HepG2 (cell line): Measurements from ENCODE around the gene A3GALT2. TPM values are rescaled to one million over a fixed set of nuclear protein-coding genes. Genes with fewer than 3 reads are reported as not detected.
A peak's percentile ranks its signal among the peaks of the same experiment; 100 is the strongest.

Experiments used
- ATAC-seq: fragments of 200-7000 bp; cut with Tn5 transposase; 3 replicates; pipeline ENCODE4 v1.9.1; 2020; ENCODE audit warnings: mild to moderate bottlenecking, moderate library complexity
- BruUV-seq: library from RNA; stranded (reverse); fragments of 400-500 nt; replicated peaks from 2 replicates; lab custom pipeline; 2021; lab: Mats Ljungman, UMichigan
- CTCF ChIA-PET: fragments of 300-600 bp; formaldehyde crosslinking; extraction: SDS; loops from one replicate; lab custom pipeline; 2021; ENCODE audit warnings: low total read pairs, inconsistent platforms, low intra/inter-chr PET ratio; lab: Yijun Ruan, JAX
- POLR2A ChIA-PET: fragments of 350-600 bp; sonication (Branson Sonifier 250); formaldehyde crosslinking; loops from one replicate; lab custom pipeline; 2020; ENCODE audit warnings: antibody characterized with exemption, inconsistent platforms; lab: Yijun Ruan, JAX
- DNase-seq: peaks from one replicate; pipeline ENCODE4 v3.0.0-alpha.2; 2015; ENCODE audit warnings: low spot score
- FAIRE-seq: peaks from 3 replicates; lab custom pipeline; 2011; peaks lifted over from hg19 to GRCh38; lab: Jason Lieb, UNC
- H2AFZ ChIP-seq: one replicate; pipeline ENCODE4 v1.6.1; 2011; ENCODE audit warnings: low read length, inconsistent platforms
- H3K27ac ChIP-seq: fragments of 300-600 bp; 3 replicates; pipeline ENCODE4 v1.8.0; 2011; ENCODE audit warnings: mixed run types, mild to moderate bottlenecking, mixed read lengths, low read length, inconsistent platforms; ENCODE audit not compliant: insufficient read depth; ENCODE audit errors: extremely low read length
- H3K27me3 ChIP-seq, 2 experiments: fragments of 200-600 bp in 1 of 2; 2 replicates in 1 of 2; 3 replicates in 1 of 2; pipeline versions ENCODE4 v1.6.0 to v1.8.0; 2011; ENCODE audit warnings: low read length in 2 of 2, mild to moderate bottlenecking in 2 of 2, moderate library complexity in 2 of 2, inconsistent platforms in 1 of 2; ENCODE audit not compliant: insufficient read depth in 2 of 2, control insufficient read depth in 1 of 2
- H3K36me3 ChIP-seq, 2 experiments: fragments of 200-600 bp in 1 of 2; replicated peaks in 1 of 2; 2 replicates in 1 of 2; 3 replicates in 1 of 2; pipeline versions ENCODE4 v1.5.1 to v1.8.0; 2011; ENCODE audit warnings: low read length in 2 of 2, inconsistent platforms in 1 of 2; ENCODE audit not compliant: insufficient read depth in 2 of 2, control insufficient read depth in 1 of 2
- H3K4me1 ChIP-seq: 2 replicates; pipeline ENCODE4 v1.5.1; 2012; ENCODE audit warnings: low read length, inconsistent platforms; ENCODE audit not compliant: insufficient read depth
- H3K4me2 ChIP-seq: 2 replicates; pipeline ENCODE4 v1.6.0; 2011; ENCODE audit warnings: low read depth, low read length, inconsistent platforms
- H3K4me3 ChIP-seq, 3 experiments: fragments of 200-600 bp in 1 of 3; sonication (generic), shearing (Covaris generic) in 1 of 3; replicated peaks in 1 of 3; 2 replicates each; pipeline ENCODE4 v1.5.1; 2011 to 2016; ENCODE audit warnings: low read length in 3 of 3, inconsistent platforms in 2 of 3, low read depth in 2 of 3, mild to moderate bottlenecking in 2 of 3, control low read depth in 1 of 3, mixed read lengths in 1 of 3; ENCODE audit not compliant: insufficient read depth in 1 of 3
- H3K79me2 ChIP-seq: one replicate; pipeline ENCODE4 v1.6.1; 2011; ENCODE audit warnings: low read length, inconsistent platforms; ENCODE audit not compliant: insufficient read depth
- H3K9ac ChIP-seq: 2 replicates; pipeline ENCODE4 v1.6.0; 2011; ENCODE audit warnings: mild to moderate bottlenecking, low read depth, low read length, inconsistent platforms; ENCODE audit not compliant: insufficient read depth
- H3K9me3 ChIP-seq: 2 replicates; pipeline ENCODE4 v1.5.1; 2012; ENCODE audit warnings: mild to moderate bottlenecking, low read length
- H4K20me1 ChIP-seq: 2 replicates; pipeline ENCODE4 v1.6.0; 2011; ENCODE audit warnings: inconsistent platforms, mild to moderate bottlenecking, low read length, moderate library complexity; ENCODE audit not compliant: insufficient read depth
- BHLHE40 ChIP-seq: IDR thresholded peaks from 2 replicates; pipeline ENCODE4 v1.6.1; 2011; ENCODE audit warnings: low read length, improper control_type of control experiment
- DR1 ChIP-seq: sonication (generic); formaldehyde crosslinking; IDR thresholded peaks from 2 replicates; pipeline ENCODE4 v1.8.0; 2021; ENCODE audit warnings: mild to moderate bottlenecking, missing genetic modification reagents, inconsistent platforms
- GABPA ChIP-seq, 2 experiments: IDR thresholded peaks; 2 replicates each; pipeline ENCODE4 v1.6.1; 2011 to 2016; ENCODE audit warnings: low read depth in 2 of 2, low read length in 1 of 2, missing biosample characterization in 1 of 2, missing genetic modification characterization in 1 of 2
- ISL2 ChIP-seq: sonication (generic); formaldehyde crosslinking; IDR thresholded peaks from 2 replicates; pipeline ENCODE4 v1.5.0; 2020; ENCODE audit warnings: missing genetic modification reagents
- MBD4 ChIP-seq: IDR thresholded peaks from 2 replicates; pipeline ENCODE4 v1.6.1; 2012; ENCODE audit warnings: low read length, inconsistent platforms, borderline replicate concordance
- MTA1 ChIP-seq: sonication (generic); formaldehyde crosslinking; IDR thresholded peaks from 2 replicates; pipeline ENCODE4 v1.4.0; 2020; ENCODE audit warnings: missing genetic modification reagents, mild to moderate bottlenecking, borderline replicate concordance
- MTA3 ChIP-seq: sonication (generic); formaldehyde crosslinking; IDR thresholded peaks from 2 replicates; pipeline ENCODE4 v1.4.0; 2020; ENCODE audit warnings: missing genetic modification reagents
- NCOA1 ChIP-seq: sonication (generic); formaldehyde crosslinking; IDR thresholded peaks from 2 replicates; pipeline ENCODE4 v1.9.0; 2021; ENCODE audit warnings: missing genetic modification reagents
- NFIC ChIP-seq: IDR thresholded peaks from 2 replicates; pipeline ENCODE4 v1.6.1; 2012; ENCODE audit warnings: mild to moderate bottlenecking, low read length, inconsistent platforms
- NPAS2 ChIP-seq: sonication (generic); formaldehyde crosslinking; IDR thresholded peaks from 2 replicates; pipeline ENCODE4 v1.8.0; 2022; ENCODE audit warnings: mild to moderate bottlenecking, missing genetic modification reagents, borderline replicate concordance
- PHF8 ChIP-seq: sonication (generic); formaldehyde crosslinking; IDR thresholded peaks from 2 replicates; pipeline ENCODE4 v1.5.0; 2020; ENCODE audit warnings: missing genetic modification reagents
- PRMT3 ChIP-seq: sonication (generic); formaldehyde crosslinking; IDR thresholded peaks from 2 replicates; pipeline ENCODE4 v1.8.1; 2022; ENCODE audit warnings: low read depth, mild to moderate bottlenecking, moderate library complexity, missing genetic modification reagents, borderline replicate concordance
- RBFOX2 ChIP-seq: fragments of 200-400 bp; formaldehyde crosslinking; IDR thresholded peaks from 2 replicates; pipeline ENCODE4 v1.6.1; 2017; ENCODE audit warnings: low read depth, mild to moderate bottlenecking, low read length
- SCMH1 ChIP-seq: sonication (generic); formaldehyde crosslinking; IDR thresholded peaks from 2 replicates; pipeline ENCODE4 v1.9.0; 2021; ENCODE audit warnings: missing genetic modification reagents, mild to moderate bottlenecking, borderline replicate concordance
- ZBTB20 ChIP-seq: sonication (generic); formaldehyde crosslinking; IDR thresholded peaks from 2 replicates; pipeline ENCODE4 v1.8.1; 2023; ENCODE audit warnings: missing genetic modification reagents, low read depth, mild to moderate bottlenecking, borderline replicate concordance
- ZFX ChIP-seq: sonication (generic); formaldehyde crosslinking; IDR thresholded peaks from 2 replicates; pipeline ENCODE4 v1.4.0; 2020; ENCODE audit warnings: mild to moderate bottlenecking, low read depth, missing genetic modification reagents, moderate library complexity
- ZMYM3 ChIP-seq: sonication (generic); formaldehyde crosslinking; IDR thresholded peaks from 2 replicates; pipeline ENCODE4 v1.5.1; 2020; ENCODE audit warnings: mild to moderate bottlenecking, missing genetic modification reagents
- ZNF331 ChIP-seq: sonication (generic); formaldehyde crosslinking; IDR thresholded peaks from 2 replicates; pipeline ENCODE4 v1.4.0; 2020; ENCODE audit warnings: missing genetic modification reagents
- ZNF441 ChIP-seq: sonication (generic); formaldehyde crosslinking; IDR thresholded peaks from 2 replicates; pipeline ENCODE4 v1.7.0; 2021; ENCODE audit warnings: missing genetic modification reagents, borderline replicate concordance
- ZNF501 ChIP-seq: sonication (generic); formaldehyde crosslinking; IDR thresholded peaks from 2 replicates; pipeline ENCODE4 v1.5.1; 2020; ENCODE audit warnings: mild to moderate bottlenecking, moderate library complexity, missing genetic modification reagents
- ZNF788 ChIP-seq: sonication (generic); formaldehyde crosslinking; IDR thresholded peaks from 2 replicates; pipeline ENCODE4 v1.5.0; 2020; ENCODE audit warnings: mild to moderate bottlenecking, missing genetic modification reagents, borderline replicate concordance
- WGBS: methylation state at CpG from one replicate; pipeline ENCODE4 v1.1.6; 2017; ENCODE audit warnings: low lambda C conversion rate; 5-methylcytosine and 5-hydroxymethylcytosine counted together
- in situ Hi-C: cut with HindIII; loops from 2 replicates; pipeline ENCODE4 v1.10.0; 2017; ENCODE audit warnings: low pct_unique_long_range_greater_than_20kb; ENCODE audit not compliant: extremely low pct_ligation_motif_present
- intact Hi-C: fragments of 100-400 bp; cut with micrococcal nuclease; formaldehyde crosslinking; loops from one replicate; pipeline ENCODE4 v1.10.0; 2022; ENCODE audit not compliant: unreplicated experiment
- polyA plus RNA-seq, 8 experiments: library from polyadenylated mRNA; depleted of rRNA in 3 of 8; stranded (reverse) in 7 of 8; unstranded in 1 of 8; fragments of >200 nt; fragmentation: Illumina TruSeq in 4 of 8; extraction: Trizol in 4 of 8; gene quantifications; 2 replicates each; pipeline versions ENCODE4 v1.2.1 to v1.2.3, GENCODE V29; 2011 to 2016; ENCODE audit warnings: low read depth in 4 of 8, missing spikeins in 1 of 8, mixed read lengths in 1 of 8; ENCODE audit not compliant: insufficient read depth in 1 of 8
- total RNA-seq, 5 experiments: library from RNA; depleted of rRNA; stranded (reverse); fragments of >200 nt; fragmentation: Illumina TruSeq; extraction: Trizol; gene quantifications; 2 replicates each; pipeline ENCODE4 v1.2.3, GENCODE V29; 2016; ENCODE audit warnings: low read depth in 1 of 5
- TF ChIP-seq, protein P1 (sequence below): sonication (generic); formaldehyde crosslinking; IDR thresholded peaks from 2 replicates; pipeline ENCODE4 v1.5.1; 2020; ENCODE audit warnings: mild to moderate bottlenecking, missing genetic modification reagents, borderline replicate concordance
- TF ChIP-seq, protein P2 (sequence below): IDR thresholded peaks from 2 replicates; pipeline ENCODE4 v1.6.1; 2016; ENCODE audit warnings: missing compliant biosample characterization, missing genetic modification reagents, borderline replicate concordance

Gene A3GALT2
- total and polyA plus RNA-seq, 2 of the 13 experiments (the other 11 are each of a cell fraction or from before 2014, with no cell fraction given): not detected

DNA sequence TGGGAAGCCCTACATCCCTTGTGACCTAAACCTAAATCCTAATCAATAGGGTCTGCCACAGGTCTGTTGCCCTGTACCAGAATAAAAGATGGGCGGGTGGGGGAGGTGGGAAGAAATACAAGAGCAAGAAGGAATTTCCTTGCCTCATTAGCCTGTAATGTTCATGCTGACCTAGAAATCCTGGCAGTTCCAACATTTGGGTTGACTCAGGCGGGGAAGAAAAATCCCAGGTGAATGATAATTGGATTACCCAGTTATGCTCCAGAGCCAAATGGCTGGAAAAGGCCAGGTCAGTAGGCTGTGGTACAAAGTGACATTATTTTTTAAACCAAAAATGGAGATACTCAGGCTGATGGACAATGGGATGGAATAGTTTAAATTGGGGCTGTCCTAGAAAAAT is 27.3 kb upstream of the A3GALT2 start (continued):
- TF ChIP-seq, protein P1, sequence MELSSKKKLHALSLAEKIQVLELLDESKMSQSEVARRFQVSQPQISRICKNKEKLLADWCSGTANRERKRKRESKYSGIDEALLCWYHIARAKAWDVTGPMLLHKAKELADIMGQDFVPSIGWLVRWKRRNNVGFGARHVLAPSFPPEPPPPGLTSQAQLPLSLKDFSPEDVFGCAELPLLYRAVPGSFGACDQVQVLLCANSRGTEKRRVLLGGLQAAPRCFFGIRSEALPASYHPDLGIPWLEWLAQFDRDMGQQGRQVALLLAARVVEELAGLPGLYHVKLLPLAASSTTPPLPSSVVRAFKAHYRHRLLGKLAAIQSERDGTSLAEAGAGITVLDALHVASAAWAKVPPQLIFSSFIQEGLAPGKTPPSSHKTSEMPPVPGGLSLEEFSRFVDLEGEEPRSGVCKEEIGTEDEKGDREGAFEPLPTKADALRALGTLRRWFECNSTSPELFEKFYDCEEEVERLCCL (CRISPR knock-in tag): no peak
- TF ChIP-seq MBD4 (no peak), ZNF441 (CRISPR knock-in tag) (0 out of 2 replicates have a peak, but pooled peaks have one; percentile 36), NFIC (no peak), MTA3 (no peak), ZBTB20 (CRISPR knock-in tag) (peak; percentile 52; the same call in 1 of the 2 replicates), GABPA (IDR thresholded peaks at IDR 0.05; ENCODE audit: low read depth, low read length) (no peak), GABPA (CRISPR knock-in tag; IDR thresholded peaks at IDR 0.05; ENCODE audit: low read depth) (no peak)

DNA sequence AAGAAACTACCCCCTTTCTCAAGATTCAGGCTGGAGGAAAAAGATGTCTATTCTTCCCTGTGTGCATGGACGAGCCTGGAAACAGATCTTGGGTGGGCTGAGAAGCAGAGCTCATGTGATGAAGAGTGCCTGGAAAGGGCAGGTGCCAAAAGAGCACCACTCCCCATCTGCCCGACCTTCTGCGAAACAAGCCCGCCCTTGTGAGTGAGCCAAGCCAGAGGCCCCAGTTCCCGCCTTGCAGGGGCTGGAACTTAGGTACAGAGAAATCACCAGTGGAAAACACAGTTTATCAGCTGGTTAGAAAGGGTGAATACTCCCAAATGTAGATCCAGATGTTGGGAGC is 26.7 kb upstream of the A3GALT2 start:
- POLR2A ChIA-PET: interaction anchor here (0.9 to 2.7 kb wide), 10 partner anchors 9 to 93 kb away, joined by 3 to 16 read pairs (median 6); partner anchors contain the start of gene A3GALT2
- ATAC-seq (peak; percentile 27), DNase-seq (peak; percentile 61), FAIRE-seq (no peak)
- Histone ChIP-seq H3K27me3 (no peaks in the 10 kb centered on the region; a peak in 1 of 5 replicates), H3K4me3 (peak overlapping the region; percentile 82 to 94 (median 88)), H3K4me2 (peak overlapping the region; percentile 88), H3K36me3 (peaks cover 2 to 18% of the 10 kb centered on the region in 2 experiments; a peak in 2 of 5 replicates), H3K9me3 (no peaks in the 10 kb centered on the region), H2AFZ (no peak overlapping the region), H3K27ac (peak overlapping the region; percentile 92), H3K9ac (peak overlapping the region; percentile 81), H3K4me1 (peaks cover 82% of the 10 kb centered on the region), H4K20me1 (0 out of 2 replicates have a peak, but pooled peaks cover 2% of the 10 kb centered on the region), H3K79me2 (peaks cover 67% of the 10 kb centered on the region)
- BruUV-seq: TSS peak; percentile 91
- intact Hi-C loops: loop anchor here (1.0 kb wide), 1 partner anchor 220 kb away; no protein-coding TSS in a partner anchor
- CTCF ChIA-PET: no interaction called here
- in situ Hi-C loops: no loop called here
- 0% methylated on average over 5 of the region's 5 CpGs for WGBS
- TF ChIP-seq, protein P2, sequence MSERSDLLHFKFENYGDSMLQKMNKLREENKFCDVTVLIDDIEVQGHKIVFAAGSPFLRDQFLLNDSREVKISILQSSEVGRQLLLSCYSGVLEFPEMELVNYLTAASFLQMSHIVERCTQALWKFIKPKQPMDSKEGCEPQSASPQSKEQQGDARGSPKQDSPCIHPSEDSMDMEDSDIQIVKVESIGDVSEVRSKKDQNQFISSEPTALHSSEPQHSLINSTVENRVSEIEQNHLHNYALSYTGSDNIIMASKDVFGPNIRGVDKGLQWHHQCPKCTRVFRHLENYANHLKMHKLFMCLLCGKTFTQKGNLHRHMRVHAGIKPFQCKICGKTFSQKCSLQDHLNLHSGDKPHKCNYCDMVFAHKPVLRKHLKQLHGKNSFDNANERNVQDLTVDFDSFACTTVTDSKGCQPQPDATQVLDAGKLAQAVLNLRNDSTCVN (CRISPR knock-in tag): no peak
- no peak for TF ChIP-seq SCMH1 (CRISPR knock-in tag)
- TF ChIP-seq PRMT3 (CRISPR knock-in tag): no peak
- no peak for TF ChIP-seq ZMYM3 (CRISPR knock-in tag)
- no peak for TF ChIP-seq ISL2 (CRISPR knock-in tag)
- TF ChIP-seq ZNF501: peak; percentile 36; the same call in 1 of the 2 replicates
- 0 out of 2 replicates have a peak, but pooled peaks have one; percentile 8 for TF ChIP-seq MTA1 (CRISPR knock-in tag)
- TF ChIP-seq ZFX (CRISPR knock-in tag): peak; percentile 44
- TF ChIP-seq PHF8: peak; percentile 20; the same call in 1 of the 2 replicates
- TF ChIP-seq ZNF331 (CRISPR knock-in tag): 0 out of 2 replicates have a peak, but pooled peaks have one; percentile 11
- peak; percentile 77 for TF ChIP-seq RBFOX2
- no peak for TF ChIP-seq BHLHE40
- no peak for TF ChIP-seq ZNF788 (CRISPR knock-in tag)
- no peak for TF ChIP-seq DR1 (CRISPR knock-in tag)
- no peak for TF ChIP-seq NCOA1 (CRISPR knock-in tag)
- no peak for TF ChIP-seq NPAS2 (CRISPR knock-in tag)
